Sigmoid colon (tissue), 7 donors: ENCODE data around the gene AFAP1. TPM values are rescaled to one million over a fixed set of nuclear protein-coding genes. Genes with fewer than 3 reads are reported as not detected.

Experiments used
- DNase-seq: peaks from one replicate; pipeline ENCODE4 v3.0.0-alpha.2; 2019
- H3K27ac ChIP-seq, 4 donors: fragments of 200-600 bp; sonication (generic); one replicate each; pipeline ENCODE4 v1.5.1; 2016 to 2019; ENCODE audit warnings: mild to moderate bottlenecking in 1 of 4
- H3K27me3 ChIP-seq, 3 donors: fragments of 200-600 bp; sonication (generic); one replicate each; pipeline ENCODE4 v1.5.1; 2019; ENCODE audit warnings: mild to moderate bottlenecking in 1 of 3
- H3K36me3 ChIP-seq, 4 donors: fragments of 200-600 bp; sonication (generic); one replicate each; pipeline ENCODE4 v1.5.1; 2016 to 2019
- H3K4me1 ChIP-seq, 4 donors: fragments of 200-600 bp; sonication (generic); one replicate each; pipeline ENCODE4 v1.5.1; 2017 to 2019
- H3K4me3 ChIP-seq, 4 donors: fragments of 200-600 bp; sonication (generic); one replicate each; pipeline ENCODE4 v1.5.1; 2017 to 2019; ENCODE audit warnings: mild to moderate bottlenecking in 2 of 4, moderate library complexity in 1 of 4
- H3K9me3 ChIP-seq, 4 donors: fragments of 200-600 bp in 3 of 4; sonication (generic) in 3 of 4; one replicate each; pipeline versions ENCODE4 v1.5.1 to v1.6.1; 2013 to 2019
- EP300 ChIP-seq, 4 donors: sonication (generic); formaldehyde crosslinking; IDR thresholded peaks; one replicate each; pipeline ENCODE4 v1.6.1; 2017; ENCODE audit warnings: antibody characterized with exemption in 4 of 4
- POLR2A ChIP-seq, 2 donors: fragments of 450-650 bp; IDR thresholded peaks; one replicate each; pipeline ENCODE4 v1.6.1; 2016; ENCODE audit warnings: antibody characterized with exemption in 2 of 2, mild to moderate bottlenecking in 2 of 2, moderate library complexity in 2 of 2
- POLR2AphosphoS5 ChIP-seq, 4 donors: sonication (generic); formaldehyde crosslinking; IDR thresholded peaks; one replicate each; pipeline ENCODE4 v1.6.1; 2017; ENCODE audit warnings: antibody characterized with exemption in 4 of 4
- WGBS, 2 donors: extraction: QIAGEN DNeasy Blood & Tissue Kit; methylation state at CpG; one replicate each; pipeline ENCODE4 v1.1.7; 2013; 5-methylcytosine and 5-hydroxymethylcytosine counted together
- intact Hi-C: fragments of 100-400 bp; cut with DNase I; formaldehyde crosslinking; loops from one replicate; pipeline ENCODE4 v1.15.1; 2023
- polyA plus RNA-seq, 3 donors: library from polyadenylated mRNA; stranded (reverse); fragments of 200-250 nt; gene quantifications; one replicate each; pipeline ENCODE4 v1.2.3, GENCODE V29; 2013
- total RNA-seq, 4 donors: library from RNA; depleted of rRNA; stranded (reverse); fragments of >200 nt; gene quantifications; one replicate each; pipeline ENCODE4 v1.1.0, GENCODE V29; 2016
- TF ChIP-seq, protein P1 (sequence below), 4 experiments: fragments of 450-650 bp in 3 of 4; fragments of 200-600 bp in 1 of 4; IDR thresholded peaks; one replicate each; pipeline ENCODE4 v1.5.1; 2016 to 2019; ENCODE audit warnings: antibody characterized with exemption in 4 of 4, mild to moderate bottlenecking in 3 of 4, moderate library complexity in 2 of 4
- donor health status: healthy with polysubstance abuse.
- donor health status: Bipolar disorder and iron deficiency.
- donor health status: healthy.

AFAP1 gene
- total and polyA plus RNA-seq, 7 donors = 7.6 to 51.3 (median 24.0) TPM

DNA sequence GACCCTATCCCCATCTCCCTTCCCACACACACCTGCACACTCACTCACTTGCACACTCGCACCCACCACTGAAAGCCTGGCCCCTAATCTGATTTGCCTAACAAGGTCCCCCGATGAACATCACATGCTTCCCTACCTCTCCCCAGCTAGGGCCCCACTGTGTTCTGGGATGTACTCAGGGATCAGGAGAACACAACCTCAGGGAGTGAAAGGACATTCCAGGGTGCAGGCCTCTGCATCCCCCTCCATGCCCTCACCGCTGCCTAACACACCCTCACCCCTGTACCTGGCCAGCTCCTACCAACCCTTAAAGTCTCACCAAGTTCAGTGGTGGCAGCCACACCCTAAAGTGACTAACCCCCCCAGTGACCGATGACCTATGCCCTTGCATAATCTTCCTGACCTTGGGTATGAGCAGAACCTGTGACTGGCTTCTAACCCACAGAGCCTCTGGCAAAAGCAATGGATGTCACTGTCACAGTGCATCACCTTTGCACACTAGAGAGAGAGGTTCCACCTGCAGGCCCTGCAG is 2.4 kb upstream of the AFAP1 start:
- H3K27me3 ChIP-seq = no peaks in the 10 kb centered on the region
- intact Hi-C loops = no loop called here
- 90 to 91% methylated on average over 4 of the region's 4 CpGs for WGBS, 2 donors
- no peak overlapping the region for H3K4me3 ChIP-seq
- peak; percentile 50 for DNase-seq
- H3K27ac ChIP-seq = no peak overlapping the region
- H3K4me1 ChIP-seq = peaks cover 0 to 33% (median 31%) of the 10 kb centered on the region in 4 donors
- TF ChIP-seq, protein P1, sequence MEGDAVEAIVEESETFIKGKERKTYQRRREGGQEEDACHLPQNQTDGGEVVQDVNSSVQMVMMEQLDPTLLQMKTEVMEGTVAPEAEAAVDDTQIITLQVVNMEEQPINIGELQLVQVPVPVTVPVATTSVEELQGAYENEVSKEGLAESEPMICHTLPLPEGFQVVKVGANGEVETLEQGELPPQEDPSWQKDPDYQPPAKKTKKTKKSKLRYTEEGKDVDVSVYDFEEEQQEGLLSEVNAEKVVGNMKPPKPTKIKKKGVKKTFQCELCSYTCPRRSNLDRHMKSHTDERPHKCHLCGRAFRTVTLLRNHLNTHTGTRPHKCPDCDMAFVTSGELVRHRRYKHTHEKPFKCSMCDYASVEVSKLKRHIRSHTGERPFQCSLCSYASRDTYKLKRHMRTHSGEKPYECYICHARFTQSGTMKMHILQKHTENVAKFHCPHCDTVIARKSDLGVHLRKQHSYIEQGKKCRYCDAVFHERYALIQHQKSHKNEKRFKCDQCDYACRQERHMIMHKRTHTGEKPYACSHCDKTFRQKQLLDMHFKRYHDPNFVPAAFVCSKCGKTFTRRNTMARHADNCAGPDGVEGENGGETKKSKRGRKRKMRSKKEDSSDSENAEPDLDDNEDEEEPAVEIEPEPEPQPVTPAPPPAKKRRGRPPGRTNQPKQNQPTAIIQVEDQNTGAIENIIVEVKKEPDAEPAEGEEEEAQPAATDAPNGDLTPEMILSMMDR (IDR thresholded peaks at IDR 0.05) = no peak
- TF ChIP-seq EP300 (IDR thresholded peaks at IDR 0.05) (no peak), POLR2AphosphoS5 (IDR thresholded peaks at IDR 0.05) (no peak), POLR2A (IDR thresholded peaks at IDR 0.05) (no peak)
- no peaks in the 10 kb centered on the region for H3K36me3 ChIP-seq
- no peaks in the 10 kb centered on the region for H3K9me3 ChIP-seq

DNA sequence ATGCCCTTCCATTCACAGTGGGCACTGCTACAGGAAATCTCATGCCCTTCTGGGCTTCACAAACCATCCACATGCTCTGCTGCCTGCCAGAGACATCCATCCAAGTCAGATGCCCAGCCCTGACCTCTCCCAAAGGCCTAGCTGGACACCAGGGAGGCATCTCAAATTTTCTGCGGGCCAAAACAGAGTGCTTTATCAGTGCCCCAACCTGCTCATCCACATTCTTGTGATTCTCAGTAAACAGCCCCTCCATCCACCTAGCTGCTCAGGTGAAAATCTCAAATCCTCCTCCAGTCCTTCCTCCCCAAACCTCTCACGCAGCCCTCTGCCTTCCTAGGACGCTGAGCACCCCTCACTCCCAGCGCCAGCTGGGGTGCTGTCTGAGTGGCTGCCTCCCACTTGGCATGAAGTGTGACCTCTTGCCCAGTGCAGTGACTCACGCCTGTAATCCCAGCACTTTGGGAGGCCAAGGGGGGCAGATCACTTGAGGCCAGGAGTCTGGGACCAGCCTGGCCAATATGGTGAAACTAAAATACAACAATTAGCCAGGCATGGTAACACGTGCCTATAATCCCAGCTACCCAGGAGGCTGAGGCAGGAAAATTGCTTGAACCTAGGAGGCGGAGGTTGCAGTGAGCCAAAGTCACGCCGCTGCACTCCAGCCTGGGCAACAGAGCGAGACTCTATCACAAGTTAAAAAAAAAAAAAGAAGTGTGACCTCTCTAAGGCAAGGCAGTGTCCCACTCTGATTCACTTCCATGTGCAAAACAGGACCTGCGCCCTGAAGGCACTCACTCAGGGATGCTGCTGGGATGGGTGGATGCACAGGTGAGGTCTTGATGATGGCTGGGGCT is 1.7 kb upstream of the AFAP1 start:
- TF ChIP-seq EP300 (IDR thresholded peaks at IDR 0.05) = no peak
- TF ChIP-seq POLR2A (IDR thresholded peaks at IDR 0.05) = no peak
- TF ChIP-seq POLR2AphosphoS5 (IDR thresholded peaks at IDR 0.05) = no peak
- TF ChIP-seq, protein P1 (IDR thresholded peaks at IDR 0.05) = no peak
- Histone ChIP-seq H3K27ac (no peak overlapping the region), H3K9me3 (no peaks in the 10 kb centered on the region), H3K4me1 (peaks cover 0 to 40% (median 38%) of the 10 kb centered on the region in 4 donors), H3K4me3 (no peak overlapping the region), H3K27me3 (no peaks in the 10 kb centered on the region), H3K36me3 (no peaks in the 10 kb centered on the region)
- DNase-seq = peak; percentile 66
- intact Hi-C loops = no loop called here
- WGBS, 2 donors = 56 to 72% methylated on average over 11 of the region's 11 CpGs

DNA sequence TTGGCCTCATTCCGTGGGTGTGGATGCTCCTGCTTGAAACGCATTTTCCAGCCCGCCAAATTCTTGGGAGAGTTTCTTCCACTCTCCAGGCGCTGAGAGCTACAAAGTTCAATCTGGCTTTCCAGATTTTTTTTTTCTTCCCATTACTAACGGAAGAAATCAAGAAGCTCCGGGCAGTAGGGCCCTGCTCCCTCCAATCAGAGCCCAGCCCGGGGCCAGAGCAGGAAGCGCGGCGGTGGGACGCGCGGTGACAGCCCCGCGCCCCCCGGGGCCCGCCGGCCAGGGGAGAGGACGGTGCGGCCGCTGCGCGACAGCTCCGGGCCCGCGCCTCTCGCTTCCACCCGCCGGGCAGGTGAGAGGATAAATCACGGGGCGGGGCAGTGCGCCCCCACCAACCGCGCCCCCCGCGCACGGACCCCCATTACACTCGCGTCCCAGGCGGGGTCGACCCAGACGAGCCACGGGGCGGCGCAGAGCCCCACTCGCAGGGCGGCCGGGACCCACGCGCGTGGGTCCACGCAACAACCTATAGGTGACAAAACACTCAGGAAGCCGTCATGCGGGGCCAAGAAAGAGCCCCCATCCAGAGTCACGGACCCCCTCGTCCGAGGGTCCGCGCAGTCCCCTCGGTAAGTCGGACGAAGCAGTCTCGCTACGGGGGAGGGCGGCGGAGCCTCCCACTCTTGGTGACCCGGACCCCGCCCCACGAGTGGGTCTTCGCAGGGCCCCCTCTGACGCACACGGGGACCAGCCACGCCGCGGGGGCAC is 868 bp downstream of the AFAP1 start:
- Histone ChIP-seq H3K27me3 (no peaks in the 10 kb centered on the region), H3K9me3 (no peaks in the 10 kb centered on the region), H3K4me1 (peaks cover 0 to 46% (median 43%) of the 10 kb centered on the region in 4 donors), H3K27ac (peak overlapping the region; percentile 97 to 100 (median 99)), H3K4me3 (peak overlapping the region; percentile 87 to 100 (median 93)), H3K36me3 (no peaks in the 10 kb centered on the region)
- 1 to 5% methylated on average over 75 of the region's 75 CpGs for WGBS, 2 donors
- intact Hi-C loops = loop anchor here (2.0 kb wide), 2 partner anchors 22 to 132 kb away; no protein-coding TSS in a partner anchor
- TF ChIP-seq, protein P1 (IDR thresholded peaks at IDR 0.05) = no peak
- peak in 1 of 2 donors; percentile 15 for TF ChIP-seq POLR2A (IDR thresholded peaks at IDR 0.05)
- no peak for TF ChIP-seq EP300 (IDR thresholded peaks at IDR 0.05)
- TF ChIP-seq POLR2AphosphoS5 (IDR thresholded peaks at IDR 0.05) = peak in 3 of 4 donors; percentile 23 to 56 (median 31)
- peak; percentile 76 for DNase-seq

DNA sequence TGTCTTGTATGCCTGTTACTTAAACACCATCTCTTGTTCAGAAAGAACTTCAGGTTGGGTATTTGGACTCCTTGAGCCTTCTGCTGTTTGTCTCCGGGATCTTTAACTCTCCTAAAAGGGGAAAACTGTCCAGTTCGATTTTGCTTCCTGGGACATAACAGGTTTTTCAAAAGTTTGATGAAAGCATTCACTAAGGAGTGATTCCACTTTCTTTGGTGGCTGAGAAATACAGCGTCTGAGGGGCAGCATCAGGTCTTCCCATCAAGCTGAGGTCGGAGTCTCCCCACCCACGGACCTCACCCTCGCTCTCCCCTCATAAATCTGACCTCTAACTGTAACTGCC is 1.4 kb downstream of the AFAP1 start:
- H3K4me3 ChIP-seq = peak overlapping the region; percentile 87 to 100 (median 93)
- H3K9me3 ChIP-seq = no peaks in the 10 kb centered on the region
- peak overlapping the region; percentile 97 to 100 (median 99) for H3K27ac ChIP-seq
- WGBS, 2 donors = 6 to 15% methylated on average over 6 of the region's 6 CpGs
- intact Hi-C loops = loop anchor here (2.0 kb wide), 2 partner anchors 23 to 131 kb away; no protein-coding TSS in a partner anchor
- no peak for DNase-seq
- no peaks in the 10 kb centered on the region for H3K27me3 ChIP-seq
- H3K36me3 ChIP-seq = no peaks in the 10 kb centered on the region
- TF ChIP-seq, protein P1 (IDR thresholded peaks at IDR 0.05) = no peak
- TF ChIP-seq POLR2A (IDR thresholded peaks at IDR 0.05) (no peak), POLR2AphosphoS5 (IDR thresholded peaks at IDR 0.05) (no peak), EP300 (IDR thresholded peaks at IDR 0.05) (no peak)
- peaks cover 0 to 46% (median 45%) of the 10 kb centered on the region in 4 donors for H3K4me1 ChIP-seq
